ENCODE data around the gene JUNB.

- TF ChIP-seq EZH2 (IDR thresholded peaks at IDR 0.05; ENCODE audit: insufficient read depth, poor library complexity, severe bottlenecking) (no peak), EZH2phosphoT487 (IDR thresholded peaks at IDR 0.05; ENCODE audit: insufficient read depth, low read depth) (no peak)
Measured at GRCh38 chr19:12788042-12788681, 3.1 kb upstream of the JUNB start.

All from GM23248 (cell line).